ENCODE results near the gene IFNA8.

The IFNA8 gene

DNA sequence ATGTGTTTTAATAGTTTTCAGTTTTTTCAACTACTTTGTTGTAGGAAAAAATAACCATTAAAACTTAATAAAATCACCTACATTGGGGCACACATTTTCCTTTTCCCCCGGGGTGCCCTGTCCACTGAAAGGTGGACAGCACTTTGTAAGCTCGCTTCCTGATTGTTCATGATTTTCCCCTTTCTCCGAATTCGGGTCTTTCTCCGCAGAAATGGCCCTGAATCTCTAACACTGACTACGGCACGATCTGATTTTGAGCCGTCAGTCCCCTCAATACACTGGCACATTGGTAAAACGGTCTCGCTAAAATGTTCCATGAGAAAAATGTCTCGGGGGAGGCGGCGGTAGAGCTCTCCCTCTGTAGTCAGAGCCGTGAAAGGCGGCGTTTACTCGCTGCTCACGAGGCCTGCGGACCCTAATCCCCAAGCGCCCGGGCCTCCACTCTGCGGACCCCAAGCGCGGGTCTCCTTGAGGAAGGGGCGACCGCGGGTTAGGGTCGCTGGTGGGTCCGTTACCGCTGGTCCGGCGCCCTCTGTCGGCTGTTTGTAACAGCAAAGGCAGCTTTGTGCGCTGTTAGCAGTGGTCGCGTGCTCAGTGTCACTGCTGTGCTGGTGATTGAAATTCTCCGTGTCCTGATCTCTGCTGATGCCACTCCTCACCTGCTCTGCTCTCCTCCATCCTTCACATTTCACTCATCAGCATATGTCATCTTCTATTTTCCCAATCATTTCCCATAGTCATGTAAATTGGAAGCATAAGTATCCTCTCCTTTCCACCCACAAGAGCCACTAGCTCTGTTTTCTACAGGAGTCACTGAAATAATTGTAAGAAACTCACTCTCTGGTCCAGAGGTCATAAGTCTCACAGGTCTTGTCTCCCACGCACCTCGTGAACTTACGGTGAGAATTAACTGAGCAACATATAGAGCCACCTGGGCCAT is 12.9 kb upstream of the IFNA8 start (continued):
- TF ChIP-seq ZNF398 (tag by site-specific recombination; IDR thresholded peaks at IDR 0.05) (no peak), ZNF513 (tag by site-specific recombination; IDR thresholded peaks at IDR 0.05) (no peak), ZNF362 (tag by site-specific recombination; IDR thresholded peaks at IDR 0.05) (no peak), ZNF621 (tag by site-specific recombination; IDR thresholded peaks at IDR 0.05) (no peak), EGR2 (tag by site-specific recombination; IDR thresholded peaks at IDR 0.05; ENCODE audit: low read depth) (no peak), ZNF2 (tag by site-specific recombination; IDR thresholded peaks at IDR 0.05) (peak; percentile 92), PBX3 (CRISPR knock-in tag; IDR thresholded peaks at IDR 0.05) (no peak), SETDB1 (IDR thresholded peaks at IDR 0.05; ENCODE audit: insufficient read length, low read length) (no peak), GLIS2 (tag by site-specific recombination; IDR thresholded peaks at IDR 0.05) (no peak), ZNF624 (tag by site-specific recombination; IDR thresholded peaks at IDR 0.05) (no peak), ZNF423 (tag by site-specific recombination; IDR thresholded peaks at IDR 0.05) (no peak), ZNF658 (tag by site-specific recombination; IDR thresholded peaks at IDR 0.05) (no peak), ZNF792 (tag by site-specific recombination; IDR thresholded peaks at IDR 0.05) (no peak), ZNF16 (tag by site-specific recombination; IDR thresholded peaks at IDR 0.05; ENCODE audit: low read depth) (no peak), ZFP37 (tag by site-specific recombination; IDR thresholded peaks at IDR 0.05) (peak; percentile 38; the same call in 1 of the 2 replicates), ZNF19 (tag by site-specific recombination; IDR thresholded peaks at IDR 0.05; ENCODE audit: low read depth) (0 out of 2 replicates have a peak, but pooled peaks have one; percentile 45), ZNF416 (tag by site-specific recombination; IDR thresholded peaks at IDR 0.05) (no peak), ZNF26 (tag by site-specific recombination; IDR thresholded peaks at IDR 0.05) (no peak), ZNF776 (tag by site-specific recombination; IDR thresholded peaks at IDR 0.05; ENCODE audit: borderline replicate concordance) (no peak), ZNF23 (tag by site-specific recombination; IDR thresholded peaks at IDR 0.05; ENCODE audit: borderline replicate concordance) (no peak), OSR2 (tag by site-specific recombination; IDR thresholded peaks at IDR 0.05) (no peak), ZNF544 (tag by site-specific recombination; IDR thresholded peaks at IDR 0.05) (no peak), ZNF169 (tag by site-specific recombination; IDR thresholded peaks at IDR 0.05) (no peak), ZNF654 (tag by site-specific recombination; IDR thresholded peaks at IDR 0.05; ENCODE audit: low read depth) (peak; percentile 32), ZBTB20 (tag by site-specific recombination; IDR thresholded peaks at IDR 0.05) (no peak)
- TF ChIP-seq, protein P1, sequence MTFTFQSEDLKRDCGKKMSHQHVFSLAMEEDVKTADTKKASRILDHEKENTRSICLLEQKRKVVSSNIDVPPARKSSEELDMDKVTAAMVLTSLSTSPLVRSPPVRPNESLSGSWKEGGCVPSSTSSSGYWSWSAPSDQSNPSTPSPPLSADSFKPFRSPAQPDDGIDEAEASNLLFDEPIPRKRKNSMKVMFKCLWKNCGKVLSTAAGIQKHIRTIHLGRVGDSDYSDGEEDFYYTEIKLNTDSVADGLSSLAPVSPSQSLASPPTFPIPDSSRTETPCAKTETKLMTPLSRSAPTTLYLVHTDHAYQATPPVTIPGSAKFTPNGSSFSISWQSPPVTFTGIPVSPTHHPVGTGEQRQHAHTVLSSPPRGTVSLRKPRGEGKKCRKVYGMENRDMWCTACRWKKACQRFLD (tag by site-specific recombination; IDR thresholded peaks at IDR 0.05): no peak
- TF ChIP-seq, protein P2, sequence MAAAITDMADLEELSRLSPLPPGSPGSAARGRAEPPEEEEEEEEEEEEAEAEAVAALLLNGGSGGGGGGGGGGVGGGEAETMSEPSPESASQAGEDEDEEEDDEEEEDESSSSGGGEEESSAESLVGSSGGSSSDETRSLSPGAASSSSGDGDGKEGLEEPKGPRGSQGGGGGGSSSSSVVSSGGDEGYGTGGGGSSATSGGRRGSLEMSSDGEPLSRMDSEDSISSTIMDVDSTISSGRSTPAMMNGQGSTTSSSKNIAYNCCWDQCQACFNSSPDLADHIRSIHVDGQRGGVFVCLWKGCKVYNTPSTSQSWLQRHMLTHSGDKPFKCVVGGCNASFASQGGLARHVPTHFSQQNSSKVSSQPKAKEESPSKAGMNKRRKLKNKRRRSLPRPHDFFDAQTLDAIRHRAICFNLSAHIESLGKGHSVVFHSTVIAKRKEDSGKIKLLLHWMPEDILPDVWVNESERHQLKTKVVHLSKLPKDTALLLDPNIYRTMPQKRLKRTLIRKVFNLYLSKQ (tag by site-specific recombination; IDR thresholded peaks at IDR 0.05; ENCODE audit: borderline replicate concordance): no peak

Data from HEK293 (cell line).